Upper lobe of right lung (tissue), 1 donor: ENCODE measurements around the gene FRMD3. TPM values are rescaled to one million over a fixed set of nuclear protein-coding genes. Genes with fewer than 3 reads are reported as not detected.

ENCODE experiments used
- ATAC-seq: fragments of 200-7000 bp; cut with Tn5 transposase; one replicate; pipeline ENCODE4 v1.9.1; 2020; ENCODE audit warnings: mild to moderate bottlenecking, moderate library complexity
- DNase-seq: peaks from one replicate; pipeline ENCODE4 v3.0.0-alpha.2; 2020
- H3K27ac ChIP-seq: fragments of 200-600 bp; one replicate; pipeline ENCODE4 v1.8.0; 2022
- H3K27me3 ChIP-seq: fragments of 200-600 bp; one replicate; pipeline ENCODE4 v1.8.0; 2022; ENCODE audit warnings: mild to moderate bottlenecking
- H3K36me3 ChIP-seq: fragments of 200-600 bp; one replicate; pipeline ENCODE4 v1.8.0; 2022
- H3K4me1 ChIP-seq: fragments of 200-600 bp; one replicate; pipeline ENCODE4 v1.8.0; 2022
- H3K4me3 ChIP-seq: fragments of 200-600 bp; one replicate; pipeline ENCODE4 v1.8.0; 2022; ENCODE audit warnings: mild to moderate bottlenecking
- H3K9me3 ChIP-seq: fragments of 200-600 bp; one replicate; pipeline ENCODE4 v1.8.0; 2022
- intact Hi-C: fragments of 100-400 bp; cut with DNase I; formaldehyde crosslinking; loops from one replicate; pipeline ENCODE4 v1.11.0; 2022
- total RNA-seq: library from RNA; stranded (reverse); fragmentation: NEBNext Ultra II Directional; extraction: Animal tissue kit (Norgen Biotek cat#: 25700); gene quantifications from one replicate; pipeline ENCODE4 v1.2.1, GENCODE V29; 2021
- TF ChIP-seq, protein P1 (sequence below): fragments of 200-600 bp; IDR thresholded peaks from one replicate; pipeline ENCODE4 v1.8.0; 2022; ENCODE audit warnings: antibody characterized with exemption
- donor health status: DM: no; HTN: yes; CAD: no; lungs with severe emphysema.

The FRMD3 gene
- total RNA-seq, 1 donor from 2014 or later: 10.8 TPM

DNA sequence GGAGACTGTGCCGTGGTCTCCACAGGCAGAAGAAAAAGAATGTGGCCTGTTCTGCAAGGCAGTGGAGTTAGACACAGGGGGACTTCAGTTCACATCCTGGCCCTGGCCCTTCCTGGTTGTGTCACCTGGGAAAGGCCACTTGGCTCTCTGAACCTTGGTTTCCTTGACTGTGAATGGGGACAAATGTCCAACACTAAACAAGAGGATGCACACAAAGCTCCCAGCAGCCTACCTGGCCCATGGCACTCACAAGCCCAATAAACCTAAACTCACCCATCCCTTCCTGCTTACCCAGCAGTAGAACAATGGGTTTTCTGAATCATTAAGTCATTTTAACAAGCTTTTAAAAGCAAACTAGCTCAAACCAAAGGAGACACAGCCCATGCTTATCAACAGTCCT, 103.9 kb downstream of the FRMD3 start:
- no peak overlapping the region for H3K27ac ChIP-seq
- H3K4me1 ChIP-seq: peaks cover 31% of the 10 kb centered on the region
- no peaks in the 10 kb centered on the region for H3K36me3 ChIP-seq
- no peaks in the 10 kb centered on the region for H3K27me3 ChIP-seq
- no peaks in the 10 kb centered on the region for H3K9me3 ChIP-seq
- intact Hi-C loops: no loop called here
- ATAC-seq: no peak
- no peak for DNase-seq
- H3K4me3 ChIP-seq: no peak overlapping the region
- TF ChIP-seq, protein P1, sequence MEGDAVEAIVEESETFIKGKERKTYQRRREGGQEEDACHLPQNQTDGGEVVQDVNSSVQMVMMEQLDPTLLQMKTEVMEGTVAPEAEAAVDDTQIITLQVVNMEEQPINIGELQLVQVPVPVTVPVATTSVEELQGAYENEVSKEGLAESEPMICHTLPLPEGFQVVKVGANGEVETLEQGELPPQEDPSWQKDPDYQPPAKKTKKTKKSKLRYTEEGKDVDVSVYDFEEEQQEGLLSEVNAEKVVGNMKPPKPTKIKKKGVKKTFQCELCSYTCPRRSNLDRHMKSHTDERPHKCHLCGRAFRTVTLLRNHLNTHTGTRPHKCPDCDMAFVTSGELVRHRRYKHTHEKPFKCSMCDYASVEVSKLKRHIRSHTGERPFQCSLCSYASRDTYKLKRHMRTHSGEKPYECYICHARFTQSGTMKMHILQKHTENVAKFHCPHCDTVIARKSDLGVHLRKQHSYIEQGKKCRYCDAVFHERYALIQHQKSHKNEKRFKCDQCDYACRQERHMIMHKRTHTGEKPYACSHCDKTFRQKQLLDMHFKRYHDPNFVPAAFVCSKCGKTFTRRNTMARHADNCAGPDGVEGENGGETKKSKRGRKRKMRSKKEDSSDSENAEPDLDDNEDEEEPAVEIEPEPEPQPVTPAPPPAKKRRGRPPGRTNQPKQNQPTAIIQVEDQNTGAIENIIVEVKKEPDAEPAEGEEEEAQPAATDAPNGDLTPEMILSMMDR: no peak

DNA sequence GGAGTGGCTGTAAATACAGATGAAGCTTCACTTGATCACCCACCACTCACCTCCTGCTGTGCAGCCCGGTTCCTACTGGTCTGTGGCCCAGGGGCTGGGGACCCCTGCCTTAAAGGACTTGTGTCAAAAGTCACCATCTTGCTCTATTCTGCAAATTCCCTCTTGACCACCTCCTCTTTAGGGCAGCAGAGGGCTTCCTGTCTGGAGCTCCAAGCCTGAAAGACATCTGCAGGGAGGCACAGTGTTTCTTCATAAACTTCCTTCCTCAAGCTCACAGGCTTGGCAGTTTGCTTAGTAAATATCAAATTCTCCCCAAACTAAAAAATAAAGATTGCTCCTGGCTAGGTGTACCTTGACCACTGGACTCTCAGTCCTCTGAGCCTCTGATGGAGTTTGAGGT, 104.4 kb downstream of the FRMD3 start:
- ATAC-seq (no peak), DNase-seq (no peak)
- TF ChIP-seq, protein P1: no peak
- Histone ChIP-seq H3K36me3 (no peaks in the 10 kb centered on the region), H3K4me3 (no peak overlapping the region), H3K27me3 (no peaks in the 10 kb centered on the region), H3K27ac (no peak overlapping the region), H3K4me1 (peaks cover 31% of the 10 kb centered on the region), H3K9me3 (no peaks in the 10 kb centered on the region)
- intact Hi-C loops: no loop called here

DNA sequence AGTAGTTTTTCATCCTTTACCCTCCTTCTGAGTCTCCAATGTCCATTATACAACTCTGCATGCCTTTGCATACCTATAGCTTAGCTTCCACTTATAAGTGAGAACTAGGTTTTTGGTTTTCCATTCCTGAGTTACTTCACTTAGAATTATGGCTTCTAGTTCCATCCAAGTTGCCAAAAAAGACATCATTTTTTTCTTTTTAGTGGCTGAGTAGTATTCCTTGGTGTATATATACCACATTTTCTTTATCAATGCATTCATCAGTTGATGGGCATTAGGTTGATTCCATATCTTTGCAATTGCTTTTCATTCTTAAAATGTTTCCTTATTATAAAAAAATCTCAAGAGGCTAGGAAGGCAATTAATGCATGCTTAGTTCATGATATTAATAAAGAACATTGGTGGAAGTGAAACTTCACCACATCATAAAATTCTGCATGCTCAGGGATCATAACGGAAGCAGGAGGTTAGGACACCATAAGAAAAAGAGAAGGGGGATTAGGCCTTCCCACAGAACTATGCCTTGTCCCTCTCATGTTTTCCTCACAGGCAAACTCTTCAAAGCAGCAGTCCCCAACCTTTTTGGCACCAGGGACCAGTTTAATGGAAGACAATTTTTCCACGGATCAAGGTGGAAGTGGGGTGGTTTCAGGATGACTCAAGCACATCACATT, 105.2 kb downstream of the FRMD3 start:
- ATAC-seq: no peak
- Histone ChIP-seq H3K9me3 (no peaks in the 10 kb centered on the region), H3K4me3 (no peak overlapping the region), H3K4me1 (peaks cover 31% of the 10 kb centered on the region), H3K27me3 (no peaks in the 10 kb centered on the region), H3K36me3 (no peaks in the 10 kb centered on the region), H3K27ac (no peak overlapping the region)
- TF ChIP-seq, protein P1: no peak
- intact Hi-C loops: no loop called here
- no peak for DNase-seq

DNA sequence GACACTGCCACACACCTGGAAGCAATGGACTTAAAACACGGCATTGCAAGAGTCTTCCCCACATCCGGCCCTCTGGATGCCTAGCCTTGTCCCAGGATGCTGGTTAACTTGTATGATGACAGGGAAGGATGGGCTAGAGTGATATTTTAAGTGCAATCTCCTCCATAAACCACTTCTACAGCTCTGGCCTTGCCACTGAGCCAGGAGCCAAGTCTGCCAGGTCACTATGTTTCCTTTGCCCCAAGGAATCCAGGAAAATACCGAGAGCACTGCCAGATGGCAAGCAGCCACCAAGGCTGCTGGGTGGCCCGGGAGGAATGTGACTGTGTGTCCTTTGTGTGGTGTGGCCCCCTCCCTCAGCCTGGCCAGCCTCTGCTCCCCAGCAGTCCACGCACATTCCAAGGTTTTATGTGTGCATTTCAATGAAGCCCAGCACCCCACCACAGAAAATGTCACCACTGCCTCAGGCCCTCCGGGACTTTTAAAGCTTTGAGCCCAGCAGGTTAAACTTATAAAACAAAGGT, 106.0 kb downstream of the FRMD3 start:
- Histone ChIP-seq H3K4me3 (no peak overlapping the region), H3K36me3 (no peaks in the 10 kb centered on the region), H3K27me3 (no peaks in the 10 kb centered on the region), H3K27ac (no peak overlapping the region), H3K4me1 (peaks cover 34% of the 10 kb centered on the region), H3K9me3 (no peaks in the 10 kb centered on the region)
- intact Hi-C loops: no loop called here
- DNase-seq (peak; percentile 81), ATAC-seq (peak; percentile 91)
- TF ChIP-seq, protein P1: no peak

DNA sequence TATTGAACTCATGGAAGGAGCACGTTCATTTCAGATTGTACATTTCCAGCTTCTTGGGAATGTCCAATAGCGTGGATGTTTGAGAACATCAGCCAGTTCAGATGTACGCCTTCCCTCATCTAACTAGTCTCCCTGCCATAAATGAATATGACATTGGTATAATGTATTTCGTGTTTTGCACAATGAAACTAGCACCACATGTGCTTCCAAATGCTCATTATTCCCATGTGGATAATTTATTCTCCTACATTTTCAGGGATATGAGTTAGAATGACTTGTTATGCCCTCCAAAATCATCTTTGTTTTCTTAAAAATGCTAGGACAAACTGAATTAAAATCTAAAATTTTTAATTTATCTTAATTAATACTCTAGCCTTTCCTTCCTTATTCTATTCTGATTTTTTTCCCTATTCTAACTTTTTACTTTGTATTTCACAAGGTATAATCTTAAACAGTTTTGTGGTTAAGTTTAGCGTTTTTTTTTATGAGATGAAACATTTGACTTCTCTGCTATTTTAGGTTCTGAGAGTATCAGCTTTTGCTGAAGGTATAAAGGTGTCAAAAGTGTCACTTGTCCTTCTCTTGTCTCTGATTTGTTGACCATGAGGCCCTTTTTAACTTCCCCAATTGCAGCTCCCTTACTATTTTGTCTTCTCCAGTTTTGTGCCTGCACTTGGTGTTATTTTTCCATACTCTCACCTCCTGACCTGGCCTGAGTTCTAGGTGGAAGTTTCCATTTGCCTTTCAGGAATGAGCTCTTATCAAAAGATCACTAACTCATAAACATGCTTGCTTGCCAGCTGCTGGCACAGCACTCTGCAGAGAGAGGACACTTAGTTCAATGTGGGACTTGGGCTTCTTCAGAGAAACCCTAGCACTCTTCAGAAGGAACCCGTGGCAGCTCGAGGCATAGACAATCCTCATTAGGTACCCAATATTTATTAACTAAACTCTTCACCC, 106.8 kb downstream of the FRMD3 start:
- Histone ChIP-seq H3K36me3 (no peaks in the 10 kb centered on the region), H3K27ac (no peak overlapping the region), H3K4me1 (peaks cover 42% of the 10 kb centered on the region), H3K4me3 (no peak overlapping the region), H3K27me3 (no peaks in the 10 kb centered on the region), H3K9me3 (no peaks in the 10 kb centered on the region)
- ATAC-seq (peak; percentile 67), DNase-seq (no peak)
- intact Hi-C loops: no loop called here
- TF ChIP-seq, protein P1: no peak
